DND-41 (cell line): ENCODE results near the gene ELOVL5.

Experiments used
- ATAC-seq: fragments of 200-7000 bp; cut with Tn5 transposase; 3 replicates; pipeline ENCODE4 v1.9.1; 2021; ENCODE audit warnings: low read depth; ENCODE audit not compliant: insufficient read depth
- DNase-seq: peaks from one replicate; pipeline ENCODE4 v3.0.0-alpha.2; 2020
- H2AFZ ChIP-seq: 2 replicates; pipeline ENCODE4 v1.6.0; 2012; ENCODE audit warnings: low read depth, low read length
- H3K27ac ChIP-seq: 2 replicates; pipeline ENCODE4 v1.5.1; 2012; ENCODE audit warnings: low read length, inconsistent platforms
- H3K27me3 ChIP-seq: fragments of 200-600 bp; sonication (generic); 2 replicates; pipeline ENCODE4 v1.6.0; 2012; ENCODE audit warnings: low read length, mild to moderate bottlenecking, inconsistent platforms; ENCODE audit not compliant: insufficient read depth, poor library complexity
- H3K36me3 ChIP-seq: 2 replicates; pipeline ENCODE4 v1.5.1; 2012; ENCODE audit warnings: low read length, inconsistent platforms; ENCODE audit not compliant: insufficient read depth
- H3K4me1 ChIP-seq: 2 replicates; pipeline ENCODE4 v1.5.1; 2012; ENCODE audit warnings: mild to moderate bottlenecking, low read length; ENCODE audit not compliant: insufficient read depth
- H3K4me2 ChIP-seq: 2 replicates; pipeline ENCODE4 v1.6.0; 2012; ENCODE audit warnings: mild to moderate bottlenecking, moderate library complexity, low read length, inconsistent platforms; ENCODE audit not compliant: insufficient read depth
- H3K4me3 ChIP-seq, 2 experiments: fragments of 200-600 bp in 1 of 2; shearing (Covaris generic) in 1 of 2; 2 replicates each; pipeline ENCODE4 v1.5.1; 2012 to 2016; ENCODE audit warnings: inconsistent platforms in 2 of 2, low read length in 2 of 2, mild to moderate bottlenecking in 2 of 2, low read depth in 1 of 2, moderate library complexity in 1 of 2
- H3K79me2 ChIP-seq: 2 replicates; pipeline ENCODE4 v1.6.0; 2012; ENCODE audit warnings: low read length, inconsistent platforms; ENCODE audit not compliant: insufficient read depth
- H3K9ac ChIP-seq: 2 replicates; pipeline ENCODE4 v1.6.0; 2012; ENCODE audit warnings: low read depth, mild to moderate bottlenecking, inconsistent platforms, low read length, moderate library complexity
- H3K9me3 ChIP-seq: 2 replicates; pipeline ENCODE4 v1.5.1; 2012; ENCODE audit warnings: low read length, moderate library complexity, mild to moderate bottlenecking, inconsistent platforms; ENCODE audit not compliant: insufficient read depth, severe bottlenecking
- H4K20me1 ChIP-seq: 2 replicates; pipeline ENCODE4 v1.6.0; 2012; ENCODE audit warnings: low read length; ENCODE audit not compliant: insufficient read depth
- CTCF ChIP-seq: IDR thresholded peaks from 2 replicates; pipeline ENCODE4 v1.5.1; 2012; ENCODE audit warnings: borderline replicate concordance, low read length, moderate library complexity, mild to moderate bottlenecking; ENCODE audit not compliant: poor library complexity, severe bottlenecking; ENCODE audit errors: extremely low read depth
- EZH2 ChIP-seq: IDR thresholded peaks from 3 replicates; pipeline ENCODE4 v1.6.1; 2012; ENCODE audit warnings: borderline replicate concordance, low read depth, mild to moderate bottlenecking, moderate library complexity, low read length, inconsistent platforms; ENCODE audit not compliant: severe bottlenecking

Gene ELOVL5

GRCh38 chr6:53382421-53382820 is 33.7 kb upstream of the ELOVL5 start:
- no peaks in the 10 kb centered on the region for H4K20me1 ChIP-seq
- no peaks in the 10 kb centered on the region for H3K36me3 ChIP-seq
- no peak overlapping the region for H3K9ac ChIP-seq
- H3K27me3 ChIP-seq, result no peaks in the 10 kb centered on the region
- H3K27ac ChIP-seq, result no peak overlapping the region
- no peak for ATAC-seq
- no peaks in the 10 kb centered on the region for H3K9me3 ChIP-seq
- no peaks in the 10 kb centered on the region for H3K4me1 ChIP-seq
- TF ChIP-seq CTCF (no peak), EZH2 (no peak)
- no peak for DNase-seq
- H2AFZ ChIP-seq, result no peak overlapping the region
- no peaks in the 10 kb centered on the region for H3K79me2 ChIP-seq
- no peak overlapping the region for H3K4me2 ChIP-seq
- no peak overlapping the region for H3K4me3 ChIP-seq

- no peaks in the 10 kb centered on the region for H4K20me1 ChIP-seq
- TF ChIP-seq CTCF (no peak), EZH2 (no peak)
- H2AFZ ChIP-seq, result no peak overlapping the region
- ATAC-seq, result no peak
- H3K9ac ChIP-seq, result no peak overlapping the region
- no peaks in the 10 kb centered on the region for H3K79me2 ChIP-seq
- no peak overlapping the region for H3K27ac ChIP-seq
- no peaks in the 10 kb centered on the region for H3K27me3 ChIP-seq
- no peak for DNase-seq
- H3K9me3 ChIP-seq, result no peaks in the 10 kb centered on the region
- H3K4me1 ChIP-seq, result no peaks in the 10 kb centered on the region
- H3K4me2 ChIP-seq, result no peak overlapping the region
- H3K36me3 ChIP-seq, result no peaks in the 10 kb centered on the region
- H3K4me3 ChIP-seq, result no peak overlapping the region
These were observed 29.5 kb upstream of the ELOVL5 start for GRCh38 chr6:53378208-53378607.

GRCh38 chr6:53377793-53378192 is 29.0 kb upstream of the ELOVL5 start:
- Histone ChIP-seq H3K4me3 (no peak overlapping the region), H3K9me3 (no peaks in the 10 kb centered on the region), H3K27me3 (no peaks in the 10 kb centered on the region), H3K79me2 (no peaks in the 10 kb centered on the region), H3K9ac (no peak overlapping the region), H3K4me1 (no peaks in the 10 kb centered on the region), H3K27ac (no peak overlapping the region), H3K4me2 (no peak overlapping the region), H4K20me1 (no peaks in the 10 kb centered on the region), H3K36me3 (no peaks in the 10 kb centered on the region), H2AFZ (no peak overlapping the region)
- no peak for ATAC-seq
- no peak for DNase-seq
- TF ChIP-seq EZH2 (no peak), CTCF (no peak)

GRCh38 chr6:53377289-53377688 is 28.5 kb upstream of the ELOVL5 start:
- no peak overlapping the region for H3K9ac ChIP-seq
- no peak overlapping the region for H3K4me3 ChIP-seq
- H3K9me3 ChIP-seq, result no peaks in the 10 kb centered on the region
- no peak overlapping the region for H3K27ac ChIP-seq
- DNase-seq, result no peak
- H3K27me3 ChIP-seq, result no peaks in the 10 kb centered on the region
- no peak for TF ChIP-seq EZH2
- TF ChIP-seq CTCF, result no peak
- no peak overlapping the region for H3K4me2 ChIP-seq
- no peaks in the 10 kb centered on the region for H3K79me2 ChIP-seq
- H3K4me1 ChIP-seq, result no peaks in the 10 kb centered on the region
- no peaks in the 10 kb centered on the region for H4K20me1 ChIP-seq
- H2AFZ ChIP-seq, result no peak overlapping the region
- ATAC-seq, result no peak
- no peaks in the 10 kb centered on the region for H3K36me3 ChIP-seq
